Loucy (cell line): ENCODE measurements around the gene ZNF205.

Experiments
- H2AFZ ChIP-seq: fragments of 200-600 bp; sonication (generic); 2 replicates; pipeline ENCODE4 v1.6.0; 2016; ENCODE audit warnings: antibody characterized with exemption, mild to moderate bottlenecking, low read length, moderate library complexity
- H3F3A ChIP-seq: fragments of 200-600 bp; 2 replicates; pipeline ENCODE4 v1.6.0; 2016; ENCODE audit warnings: antibody characterized with exemption, low read depth, mild to moderate bottlenecking
- H3K27me3 ChIP-seq: fragments of 200-600 bp; sonication (generic); 2 replicates; pipeline ENCODE4 v1.6.1; 2014; ENCODE audit warnings: low read length, mild to moderate bottlenecking; ENCODE audit not compliant: insufficient read depth, poor library complexity, severe bottlenecking
- H3K36me3 ChIP-seq: fragments of 200-600 bp; sonication (generic); 2 replicates; pipeline ENCODE4 v1.6.1; 2016; ENCODE audit warnings: low read length; ENCODE audit not compliant: insufficient read depth
- H3K4me1 ChIP-seq: fragments of 200-600 bp; sonication (generic); 2 replicates; pipeline ENCODE4 v1.5.1; 2014; ENCODE audit warnings: low read length, mild to moderate bottlenecking; ENCODE audit not compliant: insufficient read depth, poor library complexity, severe bottlenecking
- H3K4me2 ChIP-seq: fragments of 200-600 bp; sonication (generic); 2 replicates; pipeline ENCODE4 v1.6.0; 2014; ENCODE audit warnings: antibody characterized with exemption, low read length, low read depth, mild to moderate bottlenecking; ENCODE audit not compliant: poor library complexity, severe bottlenecking
- H3K4me3 ChIP-seq: fragments of 200-600 bp; sonication (generic); 2 replicates; pipeline ENCODE4 v1.5.1; 2014; ENCODE audit warnings: low read length, mild to moderate bottlenecking, mixed read lengths; ENCODE audit not compliant: poor library complexity, severe bottlenecking
- H3K79me2 ChIP-seq: fragments of 200-600 bp; sonication (generic); 2 replicates; pipeline ENCODE4 v1.6.1; 2014; ENCODE audit warnings: low read length; ENCODE audit not compliant: insufficient read depth
- H3K9ac ChIP-seq: fragments of 200-600 bp; sonication (generic); 2 replicates; pipeline ENCODE4 v1.6.0; 2014; ENCODE audit warnings: mild to moderate bottlenecking, low read depth, low read length, moderate library complexity; ENCODE audit not compliant: poor library complexity, severe bottlenecking
- H3K9me2 ChIP-seq: fragments of 200-600 bp; sonication (generic); replicated peaks from 2 replicates; pipeline ENCODE4 v1.6.1; 2016; ENCODE audit warnings: low read depth, low read length, mixed read lengths
- H3K9me3 ChIP-seq: fragments of 200-600 bp; sonication (generic); 2 replicates; pipeline ENCODE4 v1.6.1; 2014; ENCODE audit warnings: mild to moderate bottlenecking, antibody characterized with exemption, low read length, low read depth; ENCODE audit not compliant: insufficient read depth
- H4K20me1 ChIP-seq: fragments of 200-600 bp; sonication (generic); 2 replicates; pipeline ENCODE4 v1.6.0; 2014; ENCODE audit warnings: antibody characterized with exemption, low read length, mild to moderate bottlenecking; ENCODE audit not compliant: insufficient read depth, poor library complexity, severe bottlenecking
- EZH2phosphoT487 ChIP-seq: fragments of 200-600 bp; IDR thresholded peaks from 2 replicates; pipeline ENCODE4 v1.6.1; 2018; ENCODE audit warnings: antibody characterized with exemption, mild to moderate bottlenecking, moderate library complexity, borderline replicate concordance
- TF ChIP-seq, protein P1 (sequence below): fragments of 200-600 bp; sonication (generic); conservative IDR thresholded peaks from 2 replicates; pipeline ENCODE4 v1.5.1; 2014; ENCODE audit warnings: mild to moderate bottlenecking, antibody characterized with exemption, low read length

ZNF205 gene

DNA sequence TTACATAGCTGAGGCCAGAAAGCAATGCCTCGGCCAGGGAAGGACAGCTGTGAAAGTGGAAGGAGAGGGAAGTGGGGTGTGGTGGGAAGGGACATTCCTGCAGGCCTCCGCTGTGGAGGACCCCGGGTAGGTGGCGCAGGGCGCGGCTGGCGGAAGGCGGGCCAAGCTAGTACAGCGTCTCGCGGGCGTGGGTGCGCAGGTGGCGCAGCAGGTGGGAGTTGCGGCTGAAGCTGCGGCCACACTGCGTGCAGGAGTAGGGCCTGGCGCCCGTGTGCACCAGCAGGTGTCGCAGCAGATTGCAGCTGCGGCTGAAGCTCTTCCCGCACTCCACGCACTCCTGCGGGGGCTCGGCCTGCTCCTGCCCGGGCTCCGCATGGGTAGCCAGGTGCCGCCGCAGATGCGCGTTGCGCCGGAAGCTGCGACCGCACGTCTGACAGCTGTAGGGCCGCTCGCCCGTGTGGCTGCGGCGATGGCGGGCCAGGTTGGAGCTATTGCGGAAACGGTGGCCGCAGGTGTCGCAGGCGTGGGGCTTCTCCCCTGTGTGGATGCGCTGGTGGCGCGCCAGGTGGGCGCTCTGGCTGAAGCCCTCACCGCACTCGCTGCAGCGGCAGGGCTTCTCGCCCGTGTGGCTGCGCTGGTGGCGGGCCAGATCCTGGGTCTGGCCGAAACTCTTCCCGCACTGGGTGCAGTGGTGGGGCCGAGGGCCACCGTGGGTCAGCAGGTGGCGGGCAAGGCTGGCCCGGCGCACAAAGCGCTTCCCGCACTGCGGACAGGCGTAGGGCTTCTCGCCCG, 23.3 kb upstream of the ZNF205 start:
- no peaks in the 10 kb centered on the region for H3K27me3 ChIP-seq
- peaks cover 15% of the 10 kb centered on the region for H3K4me1 ChIP-seq
- H3K9me2 ChIP-seq, result no peaks in the 10 kb centered on the region
- H3K9me3 ChIP-seq, result no peaks in the 10 kb centered on the region
- H3K9ac ChIP-seq, result no peak overlapping the region
- TF ChIP-seq, protein P1, sequence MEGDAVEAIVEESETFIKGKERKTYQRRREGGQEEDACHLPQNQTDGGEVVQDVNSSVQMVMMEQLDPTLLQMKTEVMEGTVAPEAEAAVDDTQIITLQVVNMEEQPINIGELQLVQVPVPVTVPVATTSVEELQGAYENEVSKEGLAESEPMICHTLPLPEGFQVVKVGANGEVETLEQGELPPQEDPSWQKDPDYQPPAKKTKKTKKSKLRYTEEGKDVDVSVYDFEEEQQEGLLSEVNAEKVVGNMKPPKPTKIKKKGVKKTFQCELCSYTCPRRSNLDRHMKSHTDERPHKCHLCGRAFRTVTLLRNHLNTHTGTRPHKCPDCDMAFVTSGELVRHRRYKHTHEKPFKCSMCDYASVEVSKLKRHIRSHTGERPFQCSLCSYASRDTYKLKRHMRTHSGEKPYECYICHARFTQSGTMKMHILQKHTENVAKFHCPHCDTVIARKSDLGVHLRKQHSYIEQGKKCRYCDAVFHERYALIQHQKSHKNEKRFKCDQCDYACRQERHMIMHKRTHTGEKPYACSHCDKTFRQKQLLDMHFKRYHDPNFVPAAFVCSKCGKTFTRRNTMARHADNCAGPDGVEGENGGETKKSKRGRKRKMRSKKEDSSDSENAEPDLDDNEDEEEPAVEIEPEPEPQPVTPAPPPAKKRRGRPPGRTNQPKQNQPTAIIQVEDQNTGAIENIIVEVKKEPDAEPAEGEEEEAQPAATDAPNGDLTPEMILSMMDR, result no peak
- TF ChIP-seq EZH2phosphoT487, result no peak
- no peaks in the 10 kb centered on the region for H4K20me1 ChIP-seq
- no peaks in the 10 kb centered on the region for H3F3A ChIP-seq
- H3K4me3 ChIP-seq, result no peak overlapping the region
- H2AFZ ChIP-seq, result no peak overlapping the region
- H3K79me2 ChIP-seq, result no peaks in the 10 kb centered on the region
- H3K4me2 ChIP-seq, result no peak overlapping the region
- no peaks in the 10 kb centered on the region for H3K36me3 ChIP-seq

DNA sequence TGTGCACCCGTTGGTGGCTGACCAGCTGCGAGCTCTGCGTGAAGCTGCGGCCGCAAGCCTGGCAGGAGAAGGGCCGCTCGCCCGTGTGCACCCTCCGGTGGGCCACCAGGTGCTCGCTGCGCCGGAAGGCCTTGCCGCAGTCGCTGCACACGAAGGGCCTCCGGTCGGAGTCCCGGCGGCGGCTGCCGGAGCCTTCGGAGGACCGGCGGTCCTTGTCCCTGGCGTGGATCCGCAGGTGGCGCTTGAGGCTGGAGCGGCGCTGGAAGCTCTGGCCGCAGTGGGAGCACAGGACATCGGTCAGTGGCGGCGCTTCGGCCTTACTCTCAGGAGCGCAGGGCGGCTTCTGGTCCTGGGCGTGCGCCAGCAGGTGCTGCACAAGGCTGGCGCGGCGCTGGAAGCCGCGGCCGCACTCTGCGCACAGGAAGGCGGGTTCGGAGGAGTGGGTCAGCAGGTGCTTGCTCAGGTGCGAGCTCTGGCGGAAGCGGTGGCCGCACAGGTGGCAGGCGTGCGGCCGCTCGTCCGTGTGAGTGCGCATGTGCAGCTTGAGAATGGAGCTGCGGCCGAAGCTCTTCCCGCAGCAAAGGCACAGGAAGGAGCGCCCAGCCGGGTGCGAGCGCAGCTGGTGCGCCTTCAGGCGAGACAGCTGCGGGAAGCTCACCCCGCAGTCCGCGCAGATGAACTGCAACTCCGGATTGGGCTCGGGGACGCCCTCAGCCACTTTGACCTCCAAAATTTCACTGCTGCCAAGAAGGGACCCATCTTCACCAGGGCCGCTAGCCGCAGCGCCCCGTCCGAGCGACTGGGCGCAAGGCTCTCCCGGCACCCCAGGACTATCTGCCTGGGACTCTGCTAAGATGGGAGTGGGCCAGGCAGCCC, 22.4 kb upstream of the ZNF205 start:
- Histone ChIP-seq H3K27me3 (no peaks in the 10 kb centered on the region), H3K4me1 (peaks cover 15% of the 10 kb centered on the region), H2AFZ (no peak overlapping the region), H3K79me2 (no peaks in the 10 kb centered on the region), H3K4me3 (no peak overlapping the region), H3K9ac (no peak overlapping the region), H3K9me3 (no peaks in the 10 kb centered on the region), H4K20me1 (no peaks in the 10 kb centered on the region), H3K36me3 (no peaks in the 10 kb centered on the region), H3K9me2 (no peaks in the 10 kb centered on the region), H3K4me2 (no peak overlapping the region), H3F3A (no peaks in the 10 kb centered on the region)
- TF ChIP-seq EZH2phosphoT487, result no peak
- TF ChIP-seq, protein P1, result no peak

DNA sequence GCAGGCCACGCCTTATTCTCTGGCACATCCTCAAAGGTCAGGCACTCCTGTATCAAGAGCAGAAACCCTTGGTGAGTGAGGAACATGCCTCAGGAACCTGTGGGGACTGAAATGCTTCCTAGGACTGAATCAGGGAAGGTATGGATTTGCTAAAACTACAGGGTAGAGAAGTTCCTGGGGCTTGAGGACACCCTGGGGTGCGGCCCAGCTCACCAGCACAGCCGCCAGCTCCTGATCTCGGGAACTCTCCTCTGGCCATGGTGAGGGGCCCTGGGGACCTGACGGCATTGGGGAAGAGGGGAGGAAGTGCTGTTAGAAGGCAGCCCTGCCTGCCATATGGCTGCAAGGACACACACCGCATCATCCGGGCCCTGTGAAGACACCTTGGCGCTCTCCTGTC, 20.8 kb upstream of the ZNF205 start:
- H2AFZ ChIP-seq, result no peak overlapping the region
- no peaks in the 10 kb centered on the region for H3K9me3 ChIP-seq
- H3K36me3 ChIP-seq, result no peaks in the 10 kb centered on the region
- no peaks in the 10 kb centered on the region for H3K79me2 ChIP-seq
- no peak overlapping the region for H3K4me3 ChIP-seq
- no peaks in the 10 kb centered on the region for H3K27me3 ChIP-seq
- no peaks in the 10 kb centered on the region for H4K20me1 ChIP-seq
- TF ChIP-seq, protein P1, result no peak
- no peak for TF ChIP-seq EZH2phosphoT487
- no peak overlapping the region for H3K9ac ChIP-seq
- no peaks in the 10 kb centered on the region for H3K9me2 ChIP-seq
- no peak overlapping the region for H3K4me2 ChIP-seq
- no peaks in the 10 kb centered on the region for H3F3A ChIP-seq
- peaks cover 18% of the 10 kb centered on the region for H3K4me1 ChIP-seq
